MM.1S (cell line): ENCODE measurements around the gene GAS7.

Experiments used
- DNase-seq: peaks from one replicate; pipeline ENCODE4 v3.0.0-alpha.2; 2015
- H2AFZ ChIP-seq: fragments of 300-600 bp; sonication (generic); 2 replicates; pipeline ENCODE4 v1.6.0; 2016; ENCODE audit warnings: antibody characterized with exemption, low read length
- H3F3A ChIP-seq: fragments of 300-600 bp; sonication (generic); 2 replicates; pipeline ENCODE4 v1.6.1; 2016; ENCODE audit warnings: mild to moderate bottlenecking, antibody characterized with exemption, low read length, moderate library complexity, mixed read lengths; ENCODE audit not compliant: insufficient read depth
- H3K27ac ChIP-seq: fragments of 300-600 bp; sonication (generic); 2 replicates; pipeline ENCODE4 v1.5.1; 2016; ENCODE audit warnings: mild to moderate bottlenecking, low read length
- H3K27me3 ChIP-seq: fragments of 300-600 bp; sonication (generic); replicated peaks from 2 replicates; pipeline ENCODE4 v1.6.0; 2016; ENCODE audit warnings: low read length; ENCODE audit not compliant: insufficient read depth
- H3K36me3 ChIP-seq: fragments of 300-600 bp; sonication (generic); replicated peaks from 2 replicates; pipeline ENCODE4 v1.6.1; 2016; ENCODE audit warnings: mild to moderate bottlenecking, low read length, mixed read lengths; ENCODE audit not compliant: insufficient read depth
- H3K4me1 ChIP-seq: fragments of 300-600 bp; sonication (generic); 2 replicates; pipeline ENCODE4 v1.6.1; 2016; ENCODE audit warnings: low read length, mixed read lengths
- H3K4me2 ChIP-seq: fragments of 300-600 bp; sonication (generic); 2 replicates; pipeline ENCODE4 v1.6.0; 2016; ENCODE audit warnings: low read depth, low read length
- H3K4me3 ChIP-seq: fragments of 300-600 bp; sonication (generic); 2 replicates; pipeline ENCODE4 v1.5.1; 2016; ENCODE audit warnings: low read length, mixed read lengths
- H3K79me2 ChIP-seq: fragments of 300-600 bp; sonication (generic); 2 replicates; pipeline ENCODE4 v1.6.1; 2016; ENCODE audit warnings: mixed run types, low read length, mixed read lengths
- H3K9ac ChIP-seq: fragments of 300-600 bp; sonication (generic); 2 replicates; pipeline ENCODE4 v1.6.1; 2016; ENCODE audit warnings: low read length, mixed read lengths
- H3K9me2 ChIP-seq: fragments of 300-600 bp; sonication (generic); replicated peaks from 2 replicates; pipeline ENCODE4 v1.6.1; 2016; ENCODE audit warnings: mild to moderate bottlenecking, low read length, mixed read lengths; ENCODE audit not compliant: insufficient read depth
- H3K9me3 ChIP-seq: fragments of 300-600 bp; sonication (generic); replicated peaks from 2 replicates; pipeline ENCODE4 v1.6.1; 2016; ENCODE audit warnings: mild to moderate bottlenecking, low read length, mixed read lengths; ENCODE audit not compliant: insufficient read depth
- H4K20me1 ChIP-seq: fragments of 300-600 bp; sonication (generic); 2 replicates; pipeline ENCODE4 v1.6.1; 2016; ENCODE audit warnings: mild to moderate bottlenecking, low read length, moderate library complexity, mixed read lengths; ENCODE audit not compliant: insufficient read depth
- EZH2 ChIP-seq: fragments of 300-600 bp; sonication (generic); optimal IDR thresholded peaks from 2 replicates; pipeline ENCODE3; 2017; ENCODE audit warnings: low read depth, mild to moderate bottlenecking, antibody characterized with exemption, low read length, mixed read lengths
- EZH2phosphoT487 ChIP-seq: fragments of 300-600 bp; sonication (generic); IDR thresholded peaks from 2 replicates; pipeline ENCODE4 v1.6.1; 2018; ENCODE audit warnings: antibody characterized with exemption, low read length
- TF ChIP-seq, protein P1 (sequence below): fragments of 300-600 bp; sonication (generic); IDR thresholded peaks from 2 replicates; pipeline ENCODE4 v1.5.1; 2016; ENCODE audit warnings: antibody characterized with exemption, low read length, mixed read lengths

The GAS7 gene

DNA sequence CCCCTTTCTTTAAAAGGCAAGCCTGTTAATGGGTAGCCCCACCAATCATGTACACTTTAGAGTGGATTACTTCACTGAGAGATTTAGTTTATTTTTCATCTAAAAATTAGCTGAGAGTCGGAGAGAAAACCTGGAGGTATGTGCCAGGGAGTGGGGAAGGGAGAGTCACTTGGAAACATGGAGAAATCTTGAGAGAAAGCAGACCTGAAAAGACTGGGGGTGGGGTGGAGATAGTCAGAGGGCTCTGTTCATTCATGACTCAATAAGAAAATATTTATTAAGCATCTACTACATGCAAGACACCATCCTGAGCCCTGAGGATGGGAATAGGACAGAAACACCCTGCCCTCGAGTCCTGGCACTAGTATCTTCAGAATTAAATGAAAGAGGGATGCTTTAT is 265.9 kb downstream of the GAS7 start:
- H3K27me3 ChIP-seq = peaks cover 13% of the 10 kb centered on the region; the same call in 1 of the 2 replicates
- H2AFZ ChIP-seq = no peak overlapping the region

DNA sequence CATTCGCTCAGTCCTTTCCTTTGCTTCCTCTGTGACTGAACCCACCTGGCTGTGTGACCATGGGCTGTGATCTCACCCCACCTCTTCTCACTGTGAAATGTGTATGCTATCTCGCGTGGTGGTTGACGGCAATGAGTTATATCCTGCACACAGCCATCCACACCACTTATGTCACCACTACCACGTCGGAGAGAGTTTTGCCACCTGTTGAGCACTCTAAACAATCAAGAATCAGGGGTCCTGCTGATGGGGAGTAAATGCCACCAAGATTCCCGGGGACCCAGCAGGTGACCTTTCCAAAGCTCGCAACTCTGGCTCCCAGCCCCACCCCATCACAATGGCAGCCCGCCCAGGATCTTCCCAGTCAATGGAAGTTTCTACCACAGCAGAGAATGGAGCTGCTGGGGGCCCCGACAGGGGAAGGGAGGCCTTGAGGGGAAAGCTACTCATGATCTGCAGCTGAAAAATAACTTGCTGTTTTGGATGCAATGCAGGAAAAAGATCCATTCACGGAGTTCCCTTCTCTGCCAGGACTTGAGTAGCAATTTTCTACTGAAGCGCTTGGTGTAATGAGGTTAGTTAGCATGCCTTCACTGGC is 267.2 kb downstream of the GAS7 start:
- H4K20me1 ChIP-seq = no peaks in the 10 kb centered on the region
- H3K27ac ChIP-seq = no peak overlapping the region

More for the DNA sequence above, 265.9 kb downstream of the GAS7 start:
- TF ChIP-seq EZH2 = no peak
- no peak for TF ChIP-seq EZH2phosphoT487
- TF ChIP-seq, protein P1, sequence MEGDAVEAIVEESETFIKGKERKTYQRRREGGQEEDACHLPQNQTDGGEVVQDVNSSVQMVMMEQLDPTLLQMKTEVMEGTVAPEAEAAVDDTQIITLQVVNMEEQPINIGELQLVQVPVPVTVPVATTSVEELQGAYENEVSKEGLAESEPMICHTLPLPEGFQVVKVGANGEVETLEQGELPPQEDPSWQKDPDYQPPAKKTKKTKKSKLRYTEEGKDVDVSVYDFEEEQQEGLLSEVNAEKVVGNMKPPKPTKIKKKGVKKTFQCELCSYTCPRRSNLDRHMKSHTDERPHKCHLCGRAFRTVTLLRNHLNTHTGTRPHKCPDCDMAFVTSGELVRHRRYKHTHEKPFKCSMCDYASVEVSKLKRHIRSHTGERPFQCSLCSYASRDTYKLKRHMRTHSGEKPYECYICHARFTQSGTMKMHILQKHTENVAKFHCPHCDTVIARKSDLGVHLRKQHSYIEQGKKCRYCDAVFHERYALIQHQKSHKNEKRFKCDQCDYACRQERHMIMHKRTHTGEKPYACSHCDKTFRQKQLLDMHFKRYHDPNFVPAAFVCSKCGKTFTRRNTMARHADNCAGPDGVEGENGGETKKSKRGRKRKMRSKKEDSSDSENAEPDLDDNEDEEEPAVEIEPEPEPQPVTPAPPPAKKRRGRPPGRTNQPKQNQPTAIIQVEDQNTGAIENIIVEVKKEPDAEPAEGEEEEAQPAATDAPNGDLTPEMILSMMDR = no peak
- H3K79me2 ChIP-seq = no peaks in the 10 kb centered on the region
- H3K9me3 ChIP-seq = no peaks in the 10 kb centered on the region
- H3K4me1 ChIP-seq = no peaks in the 10 kb centered on the region
- H3K4me3 ChIP-seq = no peak overlapping the region
- H4K20me1 ChIP-seq = no peaks in the 10 kb centered on the region
- no peaks in the 10 kb centered on the region for H3F3A ChIP-seq
- H3K4me2 ChIP-seq = no peak overlapping the region
- H3K27ac ChIP-seq = no peak overlapping the region
- DNase-seq = no peak
- H3K9me2 ChIP-seq = no peaks in the 10 kb centered on the region
- no peaks in the 10 kb centered on the region for H3K36me3 ChIP-seq
- no peak overlapping the region for H3K9ac ChIP-seq

DNA sequence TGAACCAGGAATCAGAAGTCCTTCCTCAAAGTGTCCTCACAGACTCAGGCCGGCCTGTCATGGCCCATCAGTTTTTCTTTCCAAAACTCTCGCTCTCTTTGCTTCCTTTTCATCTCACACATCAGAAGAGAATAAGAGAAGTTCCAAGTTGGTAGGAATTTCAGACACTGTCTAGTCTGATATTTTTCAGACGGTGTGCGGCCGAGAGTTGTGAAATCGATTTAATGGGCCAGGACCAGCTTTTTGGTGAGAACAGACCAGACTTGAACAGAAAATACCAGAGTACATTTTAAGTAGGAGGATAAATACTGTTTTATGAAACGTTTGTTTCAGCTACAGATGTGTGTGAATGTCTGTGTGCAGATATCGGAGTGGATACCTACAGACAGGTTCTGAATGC is 268.5 kb downstream of the GAS7 start:
- Histone ChIP-seq H3K9me3 (no peaks in the 10 kb centered on the region), H3K79me2 (no peaks in the 10 kb centered on the region), H3K36me3 (no peaks in the 10 kb centered on the region), H3K27me3 (peaks cover 13% of the 10 kb centered on the region; the same call in 1 of the 2 replicates), H3K4me2 (no peak overlapping the region), H3K9me2 (no peaks in the 10 kb centered on the region), H3K4me1 (no peaks in the 10 kb centered on the region), H2AFZ (no peak overlapping the region), H3F3A (no peaks in the 10 kb centered on the region), H3K9ac (no peak overlapping the region), H3K4me3 (no peak overlapping the region), H4K20me1 (no peaks in the 10 kb centered on the region), H3K27ac (no peak overlapping the region)
- TF ChIP-seq EZH2phosphoT487 (no peak), EZH2 (no peak)
- TF ChIP-seq, protein P1 = no peak
- DNase-seq = no peak

More for the DNA sequence above, 267.2 kb downstream of the GAS7 start:
- Histone ChIP-seq H3K4me1 (no peaks in the 10 kb centered on the region), H3K9me3 (no peaks in the 10 kb centered on the region), H3K79me2 (no peaks in the 10 kb centered on the region), H3K9me2 (no peaks in the 10 kb centered on the region), H2AFZ (no peak overlapping the region), H3F3A (no peaks in the 10 kb centered on the region), H3K36me3 (no peaks in the 10 kb centered on the region), H3K27me3 (peaks cover 13% of the 10 kb centered on the region; the same call in 1 of the 2 replicates), H3K4me2 (no peak overlapping the region), H3K4me3 (no peak overlapping the region), H3K9ac (no peak overlapping the region)
- DNase-seq = no peak
- TF ChIP-seq EZH2phosphoT487 = no peak
- TF ChIP-seq, protein P1 = no peak
- TF ChIP-seq EZH2 = no peak
